ENCODE data around the gene OR52I1. TPM values are rescaled to one million over a fixed set of nuclear protein-coding genes. Genes with fewer than 3 reads are reported as not detected.

Gene OR52I1
- total RNA-seq, 4 donors from 2014 or later: not detected

DNA sequence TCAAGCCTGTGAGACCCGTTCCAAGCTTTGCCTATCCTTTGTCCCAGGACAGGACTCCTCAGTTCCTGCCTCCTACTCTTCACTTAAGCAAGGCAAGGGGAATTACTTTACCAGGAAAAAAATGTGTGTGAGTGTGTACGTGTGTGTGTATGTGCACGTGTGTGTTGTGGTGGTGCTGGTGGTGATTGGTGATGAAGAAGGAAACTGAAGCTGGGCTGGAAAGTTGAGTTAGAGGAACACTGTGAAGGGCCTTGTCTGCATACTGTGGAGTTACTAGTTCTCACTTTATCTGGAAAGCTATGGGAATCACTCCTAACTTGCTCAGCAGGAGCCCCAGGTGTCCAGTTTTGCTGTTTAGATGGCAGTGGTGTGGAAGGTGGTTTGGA lies 43.8 kb downstream of the OR52I1 start:
- TF ChIP-seq, protein P1, sequence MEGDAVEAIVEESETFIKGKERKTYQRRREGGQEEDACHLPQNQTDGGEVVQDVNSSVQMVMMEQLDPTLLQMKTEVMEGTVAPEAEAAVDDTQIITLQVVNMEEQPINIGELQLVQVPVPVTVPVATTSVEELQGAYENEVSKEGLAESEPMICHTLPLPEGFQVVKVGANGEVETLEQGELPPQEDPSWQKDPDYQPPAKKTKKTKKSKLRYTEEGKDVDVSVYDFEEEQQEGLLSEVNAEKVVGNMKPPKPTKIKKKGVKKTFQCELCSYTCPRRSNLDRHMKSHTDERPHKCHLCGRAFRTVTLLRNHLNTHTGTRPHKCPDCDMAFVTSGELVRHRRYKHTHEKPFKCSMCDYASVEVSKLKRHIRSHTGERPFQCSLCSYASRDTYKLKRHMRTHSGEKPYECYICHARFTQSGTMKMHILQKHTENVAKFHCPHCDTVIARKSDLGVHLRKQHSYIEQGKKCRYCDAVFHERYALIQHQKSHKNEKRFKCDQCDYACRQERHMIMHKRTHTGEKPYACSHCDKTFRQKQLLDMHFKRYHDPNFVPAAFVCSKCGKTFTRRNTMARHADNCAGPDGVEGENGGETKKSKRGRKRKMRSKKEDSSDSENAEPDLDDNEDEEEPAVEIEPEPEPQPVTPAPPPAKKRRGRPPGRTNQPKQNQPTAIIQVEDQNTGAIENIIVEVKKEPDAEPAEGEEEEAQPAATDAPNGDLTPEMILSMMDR (IDR thresholded peaks at IDR 0.05): no peak
- no peak for TF ChIP-seq POLR2A (IDR thresholded peaks at IDR 0.05)
- no peak overlapping the region for H3K4me3 ChIP-seq
- H3K4me1 ChIP-seq: no peaks in the 10 kb centered on the region
- DNase-seq: no peak
- H3K27ac ChIP-seq: no peak overlapping the region
- H3K9me3 ChIP-seq: no peaks in the 10 kb centered on the region
- H3K36me3 ChIP-seq: no peaks in the 10 kb centered on the region
- H3K27me3 ChIP-seq: no peaks in the 10 kb centered on the region

DNA sequence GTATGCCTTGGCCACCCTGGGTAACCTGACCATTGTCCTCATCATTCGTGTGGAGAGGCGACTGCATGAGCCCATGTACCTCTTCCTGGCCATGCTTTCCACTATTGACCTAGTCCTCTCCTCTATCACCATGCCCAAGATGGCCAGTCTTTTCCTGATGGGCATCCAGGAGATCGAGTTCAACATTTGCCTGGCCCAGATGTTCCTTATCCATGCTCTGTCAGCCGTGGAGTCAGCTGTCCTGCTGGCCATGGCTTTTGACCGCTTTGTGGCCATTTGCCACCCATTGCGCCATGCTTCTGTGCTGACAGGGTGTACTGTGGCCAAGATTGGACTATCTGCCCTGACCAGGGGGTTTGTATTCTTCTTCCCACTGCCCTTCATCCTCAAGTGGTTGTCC lies 46.1 kb downstream of the OR52I1 start:
- Histone ChIP-seq H3K4me1 (no peaks in the 10 kb centered on the region), H3K36me3 (no peaks in the 10 kb centered on the region), H3K27ac (no peak overlapping the region), H3K4me3 (no peak overlapping the region), H3K9me3 (no peaks in the 10 kb centered on the region), H3K27me3 (no peaks in the 10 kb centered on the region)
- no peak for DNase-seq
- no peak for TF ChIP-seq POLR2A (IDR thresholded peaks at IDR 0.05)
- TF ChIP-seq, protein P1 (IDR thresholded peaks at IDR 0.05): no peak

DNA sequence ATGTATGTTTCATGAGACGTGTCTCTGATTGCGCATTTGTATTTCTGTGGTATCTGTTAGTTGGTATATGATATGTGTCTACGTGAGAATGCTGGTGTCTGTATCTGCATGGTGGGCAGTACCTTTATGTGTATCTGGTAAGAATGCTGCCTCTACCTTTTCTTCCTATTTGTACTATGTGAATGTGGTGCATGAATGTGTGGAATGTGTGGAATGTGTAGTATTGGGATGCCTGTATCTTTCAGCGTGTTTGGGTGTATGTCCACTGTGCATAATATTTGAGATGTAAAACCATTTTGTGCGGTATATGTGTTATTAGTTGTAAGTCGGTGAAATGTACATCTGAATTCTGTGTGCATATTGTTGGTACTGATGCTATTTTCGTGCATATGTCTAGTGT lies 47.7 kb downstream of the OR52I1 start:
- TF ChIP-seq, protein P1 (IDR thresholded peaks at IDR 0.05): no peak
- TF ChIP-seq POLR2A (IDR thresholded peaks at IDR 0.05): no peak
- Histone ChIP-seq H3K4me1 (no peaks in the 10 kb centered on the region), H3K4me3 (no peak overlapping the region), H3K27me3 (no peaks in the 10 kb centered on the region), H3K27ac (no peak overlapping the region), H3K9me3 (no peaks in the 10 kb centered on the region), H3K36me3 (no peaks in the 10 kb centered on the region)
- no peak for DNase-seq

DNA sequence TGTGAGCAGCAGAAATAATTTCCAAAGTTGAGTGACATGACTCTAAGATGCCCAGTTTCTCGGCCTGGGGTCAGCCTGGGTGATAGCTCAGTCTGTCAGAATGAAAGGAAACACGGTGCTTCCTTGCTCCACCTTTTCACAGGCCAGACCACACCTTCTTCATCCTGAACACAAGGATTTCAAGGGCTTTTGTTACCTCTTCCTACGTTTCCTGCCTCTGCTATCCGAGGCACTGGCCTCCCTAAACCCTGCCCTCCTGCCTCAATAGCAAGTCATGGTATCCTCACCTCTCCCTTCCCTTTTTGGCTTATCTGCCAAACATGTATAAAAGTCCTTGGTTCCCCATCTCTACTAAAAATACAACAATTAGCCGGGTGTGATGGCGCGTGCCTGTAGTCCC lies 48.2 kb downstream of the OR52I1 start:
- H3K27ac ChIP-seq: no peak overlapping the region
- no peaks in the 10 kb centered on the region for H3K4me1 ChIP-seq
- no peaks in the 10 kb centered on the region for H3K27me3 ChIP-seq
- TF ChIP-seq, protein P1 (IDR thresholded peaks at IDR 0.05): no peak
- TF ChIP-seq POLR2A (IDR thresholded peaks at IDR 0.05): no peak
- no peak for DNase-seq
- no peaks in the 10 kb centered on the region for H3K9me3 ChIP-seq
- no peaks in the 10 kb centered on the region for H3K36me3 ChIP-seq
- no peak overlapping the region for H3K4me3 ChIP-seq

DNA sequence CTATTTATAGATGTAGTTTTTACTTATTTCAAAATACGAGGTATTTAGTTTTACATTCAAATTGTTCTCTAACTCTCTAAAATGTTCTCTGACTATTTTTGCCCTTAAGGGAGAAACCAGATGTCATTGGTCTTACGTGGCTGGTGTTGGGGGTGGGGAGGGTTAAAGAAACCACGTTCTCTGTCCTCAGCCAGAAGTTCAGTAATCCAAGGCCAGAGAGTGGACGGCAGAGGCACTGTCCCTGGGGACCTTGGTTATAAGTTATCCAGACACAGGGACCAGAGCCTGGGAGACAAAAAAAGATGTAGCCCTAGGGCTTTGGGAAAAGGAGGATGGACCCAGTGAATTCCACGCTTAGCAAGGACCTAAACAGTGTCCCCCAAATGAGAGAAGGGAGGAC lies 49.2 kb downstream of the OR52I1 start:
- no peaks in the 10 kb centered on the region for H3K27me3 ChIP-seq
- TF ChIP-seq POLR2A (IDR thresholded peaks at IDR 0.05): no peak
- TF ChIP-seq, protein P1 (IDR thresholded peaks at IDR 0.05): no peak
- no peak overlapping the region for H3K4me3 ChIP-seq
- H3K9me3 ChIP-seq: no peaks in the 10 kb centered on the region
- H3K36me3 ChIP-seq: no peaks in the 10 kb centered on the region
- H3K4me1 ChIP-seq: no peaks in the 10 kb centered on the region
- no peak for DNase-seq
- H3K27ac ChIP-seq: no peak overlapping the region

DNA sequence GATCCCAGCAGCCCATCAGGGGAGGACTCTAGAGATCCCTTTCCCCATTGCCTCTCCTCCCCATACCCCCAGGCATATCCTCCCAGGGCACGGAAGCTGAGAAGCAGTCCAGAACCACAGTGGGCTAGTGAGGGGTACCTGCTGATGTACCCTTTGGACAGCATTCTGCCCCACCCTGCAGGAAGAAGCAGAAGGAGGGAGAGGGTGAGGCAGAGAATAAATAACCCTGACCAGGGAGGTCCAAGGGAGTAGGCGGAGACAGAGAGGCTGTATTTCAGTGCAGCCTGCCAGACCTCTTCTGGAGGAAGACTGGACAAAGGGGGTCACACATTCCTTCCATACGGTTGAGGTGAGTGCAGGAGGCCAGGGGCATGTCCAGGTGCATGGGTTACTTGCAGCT lies 49.8 kb downstream of the OR52I1 start, which contains the start of gene OR51E1:
OR51E1 (plus strand) TSS at position 301 of the 400 bp plus-strand sequence. CDS start 8,545 bp downstream, outside the sequence.
- Histone ChIP-seq H3K4me1 (no peaks in the 10 kb centered on the region), H3K9me3 (no peaks in the 10 kb centered on the region), H3K36me3 (no peaks in the 10 kb centered on the region), H3K27me3 (no peaks in the 10 kb centered on the region), H3K27ac (no peak within 1 kb of the TSS), H3K4me3 (no peak within 1 kb of the TSS)
- TF ChIP-seq, protein P1 (IDR thresholded peaks at IDR 0.05): no peak
- TF ChIP-seq POLR2A (IDR thresholded peaks at IDR 0.05): no peak
- no peak for DNase-seq

Measured in Peyer's patch (tissue), 4 donors.